Measurements from ENCODE around the gene C20orf173. TPM values are rescaled to one million over a fixed set of nuclear protein-coding genes. Genes with fewer than 3 reads are reported as not detected.

The C20orf173 gene, protein sequence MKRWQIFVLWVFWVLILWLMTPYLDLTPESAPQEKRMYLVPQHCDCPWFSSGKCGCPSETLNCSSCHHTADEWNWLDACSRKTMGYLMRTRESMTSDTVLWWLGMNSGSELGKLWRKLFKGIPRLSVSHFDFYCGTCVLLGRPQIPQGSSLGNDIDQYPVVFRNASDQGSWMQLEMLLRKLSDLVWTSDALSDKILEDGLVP
- total RNA-seq (not detected), polyA plus RNA-seq (ENCODE audit: insufficient read length in 6 of 6) (not detected)
- long read RNA-seq, donor 1: 0 reads
- long read RNA-seq, donor 2: 0 reads
- long read RNA-seq, donor 3: 0 reads
- long read RNA-seq, donor 4: 0 reads
- long read RNA-seq, donor 5, partial matches to known transcripts: 287 of 469 reads
- long read RNA-seq, donor 5, other reads (novel, unspliced or antisense): 182 of 469 reads
- long read RNA-seq, donor 6: 0 reads
- long read RNA-seq, donor 7: 0 reads
- long read RNA-seq, donor 8: 0 reads
- long read RNA-seq, donor 9: 0 reads
- long read RNA-seq, donor 10: 0 reads
- long read RNA-seq, donor 11, partial matches to known transcripts: 407 of 487 reads
- long read RNA-seq, donor 11, other reads (novel, unspliced or antisense): 80 of 487 reads
- long read RNA-seq, donor 12: 0 reads

DNA sequence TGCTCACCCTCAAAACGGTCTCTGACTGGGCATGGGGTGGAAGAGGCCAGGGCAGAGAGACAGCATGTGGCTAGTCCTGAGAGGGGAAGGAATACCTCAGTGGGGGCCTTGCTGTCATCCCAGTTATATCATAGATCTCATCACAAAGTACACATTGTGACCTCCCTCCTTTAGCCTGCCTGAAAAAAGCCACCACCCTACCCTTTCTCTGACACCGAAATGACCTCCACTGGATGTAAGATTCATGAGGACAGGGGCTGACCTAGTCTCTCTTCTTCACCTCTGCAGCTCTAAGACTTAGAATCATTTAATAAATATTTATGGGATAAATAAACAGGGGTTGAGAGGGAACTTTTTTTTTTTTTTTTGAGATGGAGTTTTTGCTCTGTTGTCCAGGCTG, at the start of gene C20orf173:
TSS of gene C20orf173 (minus strand) at position 101 of the 400 bp plus-strand sequence. CDS start 279 bp downstream, outside the sequence.
- ATAC-seq (no peak), DNase-seq (no peak)
- no peak for TF ChIP-seq CTCF (IDR thresholded peaks at IDR 0.05)
- Histone ChIP-seq H3K36me3 (no peaks in the 10 kb centered on the region), H3K9me3 (no peaks in the 10 kb centered on the region), H3K27ac (no peak within 1 kb of the TSS), H3K27me3 (no peaks in the 10 kb centered on the region), H3K4me1 (no peaks in the 10 kb centered on the region), H3K4me3 (no peak within 1 kb of the TSS)
- intact Hi-C loops (cut with DNase I): no loop called here

DNA sequence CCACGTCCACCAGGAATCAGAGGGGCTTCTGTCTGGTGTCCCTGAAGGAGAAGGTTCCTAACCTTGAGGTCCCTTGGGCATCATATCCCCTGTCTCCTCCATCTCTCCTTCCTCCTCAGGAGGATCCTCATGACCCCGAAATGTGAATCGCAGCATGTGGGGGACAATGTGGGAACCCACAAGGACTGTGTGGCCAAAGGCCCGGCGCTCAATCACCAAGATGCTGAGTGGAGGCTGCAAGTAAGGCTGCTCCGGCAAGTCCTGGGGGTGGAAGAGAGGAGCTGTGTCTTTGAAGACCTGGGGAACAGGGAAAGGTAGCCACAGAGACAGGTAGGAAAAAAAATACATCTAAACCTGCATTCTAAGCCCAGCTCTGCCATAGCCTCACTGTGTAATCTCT, 49.7 kb upstream of the C20orf173 start:
- no peak for ATAC-seq
- Histone ChIP-seq H3K27me3 (no peaks in the 10 kb centered on the region), H3K4me3 (no peak overlapping the region)

GRCh38 chr20:35578469-35578868, 49.0 kb upstream of the C20orf173 start:
- no peak for ATAC-seq
- intact Hi-C loops (cut with DNase I): no loop called here

More for the DNA sequence above, 49.7 kb upstream of the C20orf173 start:
- DNase-seq: peak in 1 of 4 donors; percentile 32
- peaks cover 0 to 10% of the 10 kb centered on the region in 2 donors for H3K9me3 ChIP-seq
- no peaks in the 10 kb centered on the region for H3K36me3 ChIP-seq
- no peak for TF ChIP-seq CTCF (IDR thresholded peaks at IDR 0.05)
- intact Hi-C loops (cut with DNase I): no loop called here
- H3K4me1 ChIP-seq: no peaks in the 10 kb centered on the region
- H3K27ac ChIP-seq: no peak overlapping the region

GRCh38 chr20:35576816-35577215, 47.4 kb upstream of the C20orf173 start:
- TF ChIP-seq CTCF (IDR thresholded peaks at IDR 0.05): no peak
- Histone ChIP-seq H3K4me3 (no peak overlapping the region), H3K4me1 (no peaks in the 10 kb centered on the region), H3K36me3 (no peaks in the 10 kb centered on the region), H3K27ac (no peak overlapping the region), H3K27me3 (no peaks in the 10 kb centered on the region), H3K9me3 (peaks cover 0 to 22% of the 10 kb centered on the region in 2 donors)
- no peak for ATAC-seq
- DNase-seq: no peak
- intact Hi-C loops (cut with DNase I): no loop called here

More at GRCh38 chr20:35578469-35578868, 49.0 kb upstream of the C20orf173 start:
- no peak for TF ChIP-seq CTCF (IDR thresholded peaks at IDR 0.05)
- Histone ChIP-seq H3K4me3 (no peak overlapping the region), H3K27me3 (no peaks in the 10 kb centered on the region), H3K27ac (no peak overlapping the region), H3K4me1 (no peaks in the 10 kb centered on the region), H3K36me3 (no peaks in the 10 kb centered on the region), H3K9me3 (peaks cover 0 to 10% of the 10 kb centered on the region in 2 donors)
- DNase-seq: peak in 1 of 4 donors; percentile 12

DNA sequence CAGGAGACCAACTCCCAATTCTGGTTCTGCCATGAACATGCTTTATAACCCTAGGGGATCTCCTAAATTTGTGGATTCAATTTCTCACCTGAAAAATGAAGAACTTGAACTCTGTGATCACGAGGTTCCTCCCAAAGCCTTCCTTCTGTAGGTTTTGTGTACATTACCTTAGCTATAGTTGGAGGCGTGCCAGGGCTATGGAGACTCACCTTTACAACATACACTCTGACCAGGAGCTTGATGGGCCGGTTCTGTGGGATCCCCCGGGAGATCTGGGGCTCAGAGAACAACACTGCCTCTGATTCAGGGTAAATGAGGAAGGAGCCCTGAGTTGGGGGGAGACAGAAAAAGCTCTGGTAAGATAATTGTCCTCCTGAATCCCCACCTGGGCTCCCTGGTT, 46.5 kb upstream of the C20orf173 start:
- H3K27me3 ChIP-seq: no peaks in the 10 kb centered on the region
- no peak overlapping the region for H3K27ac ChIP-seq
- DNase-seq: peak in 1 of 4 donors; percentile 70
- H3K4me1 ChIP-seq: no peaks in the 10 kb centered on the region
- intact Hi-C loops (cut with DNase I): no loop called here
- H3K9me3 ChIP-seq: peaks cover 0 to 13% of the 10 kb centered on the region in 2 donors
- no peak overlapping the region for H3K4me3 ChIP-seq
- TF ChIP-seq CTCF (IDR thresholded peaks at IDR 0.05): no peak
- H3K36me3 ChIP-seq: no peaks in the 10 kb centered on the region
- no peak for ATAC-seq
